GM19023 (cell line): Measurements from ENCODE around the gene CYBA.
A peak's percentile ranks its signal among the peaks of the same experiment; 100 is the strongest.

Experiments
- ATAC-seq: cut with Tn5 transposase; IDR thresholded peaks from one replicate; pipeline ENCODE4 v1.9.1; 2021; ENCODE audit warnings: mild to moderate bottlenecking, moderate library complexity; ENCODE audit not compliant: unreplicated experiment

Gene CYBA

DNA sequence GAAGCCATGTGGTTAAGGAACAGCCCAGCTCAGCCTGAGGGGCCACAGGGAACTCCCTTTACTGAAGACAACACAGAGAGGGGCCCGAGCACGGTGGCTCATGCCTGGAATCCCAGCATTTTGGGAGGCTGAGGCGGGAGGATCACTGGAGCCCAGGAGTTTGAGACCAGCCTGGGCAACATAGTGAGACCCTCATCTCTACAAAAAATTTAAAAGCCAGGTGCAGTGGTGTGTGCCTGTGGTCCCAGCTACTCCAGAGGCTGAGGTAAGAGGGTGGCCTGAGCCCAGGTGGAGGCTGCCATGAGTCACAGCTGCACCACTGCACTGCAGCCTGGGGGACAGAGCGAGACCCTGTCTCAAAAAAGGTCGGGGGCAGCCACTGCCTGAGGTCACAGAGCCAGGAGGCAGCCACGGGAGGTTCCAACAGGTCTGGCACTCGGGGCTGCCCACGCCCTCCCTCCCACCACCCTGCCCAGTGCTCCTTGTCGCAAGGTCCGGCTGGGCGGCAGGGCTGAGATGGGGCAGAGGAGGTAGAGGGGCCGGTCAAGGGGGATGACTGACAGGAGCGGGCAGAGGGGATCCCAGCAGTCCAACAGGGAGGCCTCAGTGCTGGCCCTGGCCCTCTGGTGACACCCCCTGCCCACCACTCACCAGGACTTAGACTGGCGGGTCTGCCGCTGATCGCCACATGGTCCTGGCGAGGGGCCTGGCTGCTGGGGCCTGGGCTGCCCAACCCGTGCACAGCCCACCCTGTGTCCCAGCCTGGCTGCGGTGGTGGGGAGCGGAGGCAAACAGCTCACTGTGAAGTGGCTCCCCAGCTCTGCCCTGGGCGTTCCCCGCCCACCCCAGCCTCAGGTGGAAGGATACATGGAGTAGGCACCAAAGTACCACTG lies 3.4 kb downstream of the CYBA start:
- ATAC-seq = no peak

DNA sequence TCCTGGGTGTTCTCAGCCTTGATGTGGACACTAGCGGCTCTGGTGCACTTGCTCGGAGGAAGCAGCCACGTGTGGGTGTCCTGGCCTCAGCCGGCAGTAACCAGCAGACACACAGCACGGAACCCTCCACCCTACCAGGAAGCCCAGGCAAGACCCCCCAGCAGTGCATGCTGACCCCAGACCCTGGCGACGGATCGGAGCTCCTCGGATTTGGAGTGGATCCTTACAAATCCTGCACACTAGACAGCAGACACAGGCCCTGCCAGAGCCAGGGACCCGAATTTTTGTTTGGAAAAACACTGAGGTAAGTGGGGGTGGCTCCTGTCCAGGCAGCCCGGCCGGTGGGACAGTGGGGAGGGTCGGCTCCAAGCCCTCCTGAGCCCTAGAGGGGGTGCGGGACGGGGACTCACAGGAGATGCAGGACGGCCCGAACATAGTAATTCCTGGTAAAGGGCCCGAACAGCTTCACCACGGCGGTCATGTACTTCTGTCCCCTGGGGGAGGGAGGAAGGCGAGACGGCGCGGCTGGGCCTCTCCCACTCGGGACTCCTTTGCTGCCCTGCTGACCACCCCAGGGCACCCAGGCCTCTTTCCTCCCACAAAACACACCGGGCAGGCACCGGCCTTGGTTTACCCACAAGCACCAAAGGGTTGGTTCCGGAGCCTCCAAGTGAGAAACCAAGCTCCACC lies 4.4 kb downstream of the CYBA start:
- no peak for ATAC-seq

DNA sequence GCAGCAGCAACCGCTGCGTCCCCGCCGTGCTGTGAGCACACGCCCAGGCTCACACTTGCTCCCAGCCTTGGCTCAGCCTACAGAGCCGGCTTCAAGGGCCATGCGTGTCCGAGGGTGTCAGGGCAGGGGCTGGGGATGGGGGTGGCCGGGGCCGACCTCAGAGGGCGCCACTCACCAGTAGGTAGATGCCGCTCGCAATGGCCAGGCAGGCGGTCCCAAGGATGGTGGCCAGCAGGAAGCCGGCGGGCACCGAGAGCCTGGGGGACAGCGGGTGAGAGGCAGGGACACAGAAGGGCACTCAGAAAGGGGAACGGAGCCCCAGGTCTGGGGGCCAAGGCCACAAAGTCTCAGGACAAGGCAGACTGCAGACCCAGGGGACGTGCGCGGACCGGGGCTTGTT lies 4.9 kb downstream of the CYBA start:
- no peak for ATAC-seq

DNA sequence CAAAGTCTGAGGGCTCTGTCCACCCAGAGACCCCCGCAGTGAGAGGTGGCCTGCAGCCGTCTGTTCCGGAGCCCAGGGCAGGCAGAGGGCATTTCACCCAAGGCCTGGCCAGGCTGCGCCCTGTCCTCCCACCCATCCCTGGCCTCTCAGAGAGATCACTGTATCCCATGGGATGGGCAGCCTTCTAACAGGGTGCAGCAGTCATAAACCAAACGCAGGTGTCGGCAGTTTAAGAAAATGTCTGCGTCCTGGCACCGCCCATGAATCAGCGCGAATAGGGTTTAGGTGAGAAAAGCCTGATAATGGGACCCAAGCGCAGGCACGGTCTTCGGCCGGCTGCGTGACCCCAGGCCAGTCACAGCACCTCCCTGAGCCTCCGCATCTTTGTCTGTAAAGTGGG lies 5.4 kb downstream of the CYBA start:
- no peak for ATAC-seq

DNA sequence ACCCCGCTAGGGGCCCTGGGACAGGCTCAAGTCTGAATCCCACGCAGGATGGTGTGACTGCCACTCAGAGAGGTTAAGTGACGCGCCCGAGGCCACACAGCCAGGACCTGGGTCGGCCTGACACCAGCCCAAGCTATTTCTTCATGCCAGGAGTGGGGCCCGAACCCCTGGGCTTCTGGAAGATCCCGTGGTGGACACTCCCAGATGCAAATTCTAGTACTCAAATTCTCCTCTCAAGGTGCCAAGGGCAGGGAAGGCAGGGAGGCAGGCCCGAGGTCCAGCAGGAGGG lies 7.3 kb downstream of the CYBA start:
- no peak for ATAC-seq

DNA sequence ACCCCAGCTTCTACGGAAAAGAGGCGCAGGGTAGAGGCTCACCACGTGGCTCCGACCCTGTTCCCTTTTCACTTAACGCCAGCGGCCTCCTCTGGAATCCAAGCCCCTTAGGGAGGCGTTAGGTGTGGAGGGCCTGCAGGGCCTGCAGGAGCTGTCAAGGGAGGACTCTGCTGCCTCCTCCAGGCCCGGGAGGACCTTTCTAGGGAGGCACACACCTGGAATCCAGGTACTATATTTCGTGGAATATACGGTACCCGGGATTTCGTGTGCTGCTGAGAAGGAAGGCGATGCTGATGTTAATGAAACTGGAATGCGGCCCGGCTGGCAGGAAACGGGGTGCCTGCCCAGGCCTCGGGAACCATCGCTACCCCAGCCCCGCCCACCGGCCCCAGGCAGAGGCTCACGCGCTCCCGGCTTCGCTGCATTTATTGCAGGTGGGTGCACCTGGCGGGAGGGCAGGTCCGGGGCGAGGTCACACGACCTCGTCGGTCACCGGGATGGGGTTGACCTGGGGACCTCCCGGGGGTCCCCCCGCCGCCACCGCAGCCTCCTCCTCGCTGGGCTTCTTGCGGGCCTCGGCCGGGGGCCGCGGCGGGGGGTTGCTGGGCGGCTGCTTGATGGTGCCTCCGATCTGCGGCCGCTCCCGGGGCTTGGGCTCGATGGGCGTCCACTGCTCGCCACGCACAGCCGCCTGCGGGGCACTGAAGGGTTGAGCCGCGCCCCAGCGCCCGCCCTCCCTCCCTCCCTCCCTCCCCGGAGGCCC lies 7.8 kb downstream of the CYBA start:
- ATAC-seq = no peak

DNA sequence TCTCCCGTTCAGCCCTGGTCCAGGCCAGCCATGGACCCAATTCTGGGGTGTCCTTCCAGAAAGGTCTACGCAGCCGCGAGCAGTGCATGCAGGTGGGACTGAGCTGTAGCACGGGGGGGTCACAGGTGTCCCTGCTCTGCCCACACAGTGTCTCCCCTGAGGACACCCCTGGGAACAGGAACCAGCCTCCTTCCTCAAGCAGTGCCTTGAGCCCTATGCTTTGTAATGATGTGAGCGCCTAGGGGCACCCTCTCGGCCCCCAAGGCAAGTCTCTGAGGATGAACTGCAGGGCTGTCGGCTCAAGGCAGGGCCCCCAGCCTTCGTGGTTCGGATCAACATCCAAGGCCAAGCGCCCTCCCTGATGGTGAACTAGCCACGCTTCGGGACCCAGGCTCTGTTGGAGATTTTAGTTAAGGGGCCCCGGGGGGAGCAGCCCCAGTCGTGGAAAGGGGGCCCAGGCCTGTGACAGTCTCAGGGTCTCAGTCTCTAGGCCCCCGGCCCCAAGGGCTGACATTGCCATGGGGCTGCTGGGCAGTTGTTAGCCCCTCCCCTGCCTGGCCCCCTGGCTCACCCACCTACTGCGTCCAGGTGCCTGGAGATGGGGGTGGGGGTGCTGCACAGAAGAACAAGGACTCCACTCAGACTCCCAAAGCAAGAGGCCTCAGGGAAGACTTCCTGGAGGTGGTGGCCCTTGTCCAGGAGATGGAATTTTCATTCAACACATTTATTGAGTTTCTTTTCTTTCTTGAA lies 10.2 kb downstream of the CYBA start:
- ATAC-seq = no peak

DNA sequence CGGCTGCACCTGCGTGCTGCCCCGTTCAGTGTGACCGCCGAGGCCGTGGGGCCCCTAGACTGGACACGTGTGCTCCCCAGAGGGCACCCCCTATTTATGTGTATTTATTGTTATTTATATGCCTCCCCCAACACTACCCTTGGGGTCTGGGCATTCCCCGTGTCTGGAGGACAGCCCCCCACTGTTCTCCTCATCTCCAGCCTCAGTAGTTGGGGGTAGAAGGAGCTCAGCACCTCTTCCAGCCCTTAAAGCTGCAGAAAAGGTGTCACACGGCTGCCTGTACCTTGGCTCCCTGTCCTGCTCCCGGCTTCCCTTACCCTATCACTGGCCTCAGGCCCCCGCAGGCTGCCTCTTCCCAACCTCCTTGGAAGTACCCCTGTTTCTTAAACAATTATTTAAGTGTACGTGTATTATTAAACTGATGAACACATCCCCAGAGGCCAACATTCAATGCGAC lies 10.8 kb downstream of the CYBA start:
- no peak for ATAC-seq

DNA sequence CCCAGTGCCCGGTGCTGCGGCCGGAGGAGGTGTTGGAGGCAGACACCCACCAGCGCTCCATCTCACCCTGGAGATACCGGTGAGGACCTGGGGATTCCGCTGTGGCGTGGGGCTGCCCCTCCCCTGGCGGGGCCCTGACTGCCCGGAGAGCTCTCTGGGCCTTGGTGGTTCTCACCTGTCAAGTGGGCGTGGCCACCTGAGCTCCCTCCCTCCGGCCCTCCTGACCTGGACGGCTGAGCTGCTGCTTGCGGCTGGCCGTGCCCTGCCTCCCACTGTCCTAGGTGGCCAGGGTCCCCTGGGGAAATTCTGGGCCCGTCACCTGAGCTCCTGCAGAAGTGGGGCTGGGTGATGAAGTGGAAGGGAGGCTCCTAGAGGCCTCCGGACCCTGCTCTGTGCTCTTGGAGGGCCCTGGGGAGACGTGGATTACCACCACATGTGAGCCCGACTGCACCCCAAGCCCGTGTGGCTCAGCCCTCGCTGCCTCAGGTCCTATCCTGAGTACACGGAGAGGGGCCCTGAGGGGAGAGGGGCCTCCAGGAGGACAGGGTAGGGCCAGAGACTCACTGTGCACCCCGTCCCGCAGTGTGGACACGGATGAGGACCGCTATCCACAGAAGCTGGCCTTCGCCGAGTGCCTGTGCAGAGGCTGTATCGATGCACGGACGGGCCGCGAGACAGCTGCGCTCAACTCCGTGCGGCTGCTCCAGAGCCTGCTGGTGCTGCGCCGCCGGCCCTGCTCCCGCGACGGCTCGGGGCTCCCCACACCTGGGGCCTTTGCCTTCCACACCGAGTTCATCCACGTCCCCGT lies 11.4 kb downstream of the CYBA start:
- no peak for ATAC-seq

DNA sequence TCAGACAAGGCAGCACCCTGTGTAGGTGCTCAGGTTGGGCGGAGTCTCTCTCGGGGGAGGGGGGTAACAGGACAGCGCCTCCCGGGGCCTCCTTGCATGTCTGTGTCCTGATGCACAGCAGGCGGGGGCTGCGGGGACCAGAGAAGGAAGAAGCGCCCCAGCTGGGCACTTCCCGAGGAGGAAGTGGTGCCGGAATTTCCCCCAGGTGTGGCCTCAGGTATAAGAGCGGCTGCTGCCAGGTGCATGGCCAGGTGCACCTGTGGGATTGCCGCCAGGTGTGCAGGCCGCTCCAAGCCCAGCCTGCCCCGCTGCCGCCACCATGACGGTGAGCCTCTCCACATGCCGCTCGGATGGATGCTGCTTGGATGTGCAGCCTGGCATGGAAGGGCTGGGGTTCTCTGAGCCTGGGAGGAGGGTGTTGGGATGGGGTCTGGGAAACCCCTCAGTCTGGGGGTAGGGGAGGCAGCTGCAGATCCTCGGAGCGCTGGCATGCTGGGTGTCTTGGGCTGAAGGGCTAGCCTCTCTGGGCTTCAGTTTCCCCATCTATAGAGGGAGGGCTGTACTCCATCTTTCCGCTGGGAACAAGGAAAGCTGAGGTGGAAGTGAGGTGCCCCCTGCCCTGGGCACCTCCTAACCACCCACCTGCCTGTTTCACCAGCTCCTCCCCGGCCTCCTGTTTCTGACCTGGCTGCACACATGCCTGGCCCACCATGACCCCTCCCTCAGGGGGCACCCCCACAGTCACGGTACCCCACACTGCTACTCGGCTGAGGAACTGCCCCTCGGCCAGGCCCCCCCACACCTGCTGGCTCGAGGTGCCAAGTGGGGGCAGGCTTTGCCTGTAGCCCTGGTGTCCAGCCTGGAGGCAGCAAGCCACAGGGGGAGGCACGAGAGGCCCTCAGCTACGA lies 12.3 kb downstream of the CYBA start, which contains the start of gene IL17C:
Gene IL17C, plus strand, starts transcription at position 250 of the 908 bp plus-strand sequence. Its CDS starts 70 bp downstream, at position 320.
- no peak for ATAC-seq

DNA sequence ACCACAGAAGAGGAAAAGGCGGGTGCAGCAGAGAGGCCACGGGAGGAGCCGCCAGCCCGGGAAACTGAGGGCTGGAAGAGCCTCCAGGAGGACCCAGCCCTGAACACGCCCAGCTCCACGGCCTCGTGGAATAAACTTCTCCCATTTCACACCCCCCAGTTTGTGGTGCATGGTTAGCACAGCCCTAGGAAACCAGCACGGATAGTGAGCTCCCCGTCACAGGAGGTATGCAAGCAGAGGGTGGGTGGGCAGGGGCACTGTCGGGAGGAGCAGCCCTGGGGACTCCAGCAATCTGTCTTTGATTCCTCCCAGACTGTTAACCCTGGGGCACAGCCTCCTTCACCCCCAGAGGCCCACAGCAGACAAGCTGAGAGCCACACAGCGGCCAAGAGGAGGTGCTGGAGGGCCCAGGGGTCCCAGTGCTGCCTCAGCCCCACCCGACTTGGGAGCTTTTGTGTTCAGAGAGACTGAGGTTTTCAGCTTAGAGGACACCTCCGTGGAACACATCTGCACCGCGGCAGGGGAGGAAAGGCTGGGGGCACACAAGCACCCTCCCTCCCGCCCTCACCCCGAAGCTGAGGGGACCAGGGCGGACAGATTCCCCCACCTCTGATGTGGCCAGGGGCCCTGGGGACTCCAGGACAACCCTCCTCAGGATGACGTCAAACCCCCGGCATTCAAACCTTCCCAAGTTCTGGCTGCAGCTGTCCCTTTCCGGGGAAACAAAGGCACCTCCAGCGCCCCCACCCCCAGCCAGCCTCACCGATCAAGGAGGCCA lies 14.2 kb downstream of the CYBA start:
- ATAC-seq = no peak

DNA sequence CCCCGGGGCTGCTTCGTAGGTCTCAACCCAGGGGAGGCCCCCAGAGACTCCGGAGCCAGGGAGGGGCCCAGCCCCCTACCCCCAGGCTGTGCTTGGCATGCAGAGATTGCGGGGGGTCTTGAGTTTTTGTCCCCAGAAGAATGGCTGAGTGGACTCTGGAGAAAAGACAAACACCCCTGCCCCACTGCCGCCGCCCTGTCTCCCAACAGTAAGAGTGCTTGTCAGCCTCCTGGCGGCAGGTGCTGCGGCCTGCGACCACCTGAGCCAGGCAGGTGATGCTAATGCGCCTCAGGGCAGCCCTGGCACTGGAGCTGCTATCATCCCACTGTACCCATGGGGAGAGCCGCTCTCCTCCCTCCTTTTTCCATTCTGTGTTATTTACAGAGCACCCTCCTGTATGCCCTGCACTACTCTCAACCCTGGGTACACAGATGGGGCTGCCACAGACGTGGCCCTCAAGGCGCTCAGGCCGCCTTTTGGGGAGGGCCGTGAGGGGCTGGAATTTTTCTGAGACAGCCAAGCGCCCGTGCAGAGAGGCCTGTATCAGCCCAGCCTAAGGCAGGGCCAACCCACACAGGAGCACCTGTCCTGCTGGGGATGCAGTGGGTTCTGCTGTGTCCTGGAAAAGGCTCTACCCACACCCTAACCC lies 15.1 kb downstream of the CYBA start:
- ATAC-seq = no peak

DNA sequence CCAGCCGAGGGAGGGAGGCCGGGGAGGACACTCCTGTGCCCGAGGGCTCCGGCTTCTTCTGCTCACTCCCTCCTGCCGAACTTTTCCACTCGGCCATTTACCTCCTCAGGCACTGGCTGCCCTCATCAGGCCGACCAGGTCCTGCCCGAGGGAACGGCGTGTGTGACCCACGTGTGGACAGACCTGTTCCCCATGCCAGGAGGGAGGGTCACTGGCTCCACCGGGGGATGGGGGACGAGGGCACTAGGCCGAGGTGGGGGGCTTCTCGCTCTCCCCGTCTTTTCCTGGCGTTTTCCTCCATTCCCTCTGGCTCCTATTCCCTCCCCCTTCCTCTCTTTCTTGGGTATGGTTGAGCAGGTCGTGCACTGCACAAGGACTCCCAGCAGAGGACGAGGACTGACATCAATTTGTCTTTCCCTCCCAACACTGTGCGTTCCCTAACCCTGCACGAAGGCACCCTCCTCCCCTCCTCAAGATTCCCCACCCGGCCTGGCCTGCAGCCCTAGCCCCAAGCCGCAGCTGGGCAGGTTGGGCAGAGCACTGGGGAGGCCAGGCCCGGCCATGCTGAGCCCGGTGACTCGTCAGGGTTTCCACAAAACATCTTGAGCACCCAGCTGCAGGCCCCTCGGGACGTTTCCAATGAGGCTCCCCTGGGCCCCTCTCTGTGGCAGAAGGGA lies 15.7 kb downstream of the CYBA start:
- no peak for ATAC-seq

DNA sequence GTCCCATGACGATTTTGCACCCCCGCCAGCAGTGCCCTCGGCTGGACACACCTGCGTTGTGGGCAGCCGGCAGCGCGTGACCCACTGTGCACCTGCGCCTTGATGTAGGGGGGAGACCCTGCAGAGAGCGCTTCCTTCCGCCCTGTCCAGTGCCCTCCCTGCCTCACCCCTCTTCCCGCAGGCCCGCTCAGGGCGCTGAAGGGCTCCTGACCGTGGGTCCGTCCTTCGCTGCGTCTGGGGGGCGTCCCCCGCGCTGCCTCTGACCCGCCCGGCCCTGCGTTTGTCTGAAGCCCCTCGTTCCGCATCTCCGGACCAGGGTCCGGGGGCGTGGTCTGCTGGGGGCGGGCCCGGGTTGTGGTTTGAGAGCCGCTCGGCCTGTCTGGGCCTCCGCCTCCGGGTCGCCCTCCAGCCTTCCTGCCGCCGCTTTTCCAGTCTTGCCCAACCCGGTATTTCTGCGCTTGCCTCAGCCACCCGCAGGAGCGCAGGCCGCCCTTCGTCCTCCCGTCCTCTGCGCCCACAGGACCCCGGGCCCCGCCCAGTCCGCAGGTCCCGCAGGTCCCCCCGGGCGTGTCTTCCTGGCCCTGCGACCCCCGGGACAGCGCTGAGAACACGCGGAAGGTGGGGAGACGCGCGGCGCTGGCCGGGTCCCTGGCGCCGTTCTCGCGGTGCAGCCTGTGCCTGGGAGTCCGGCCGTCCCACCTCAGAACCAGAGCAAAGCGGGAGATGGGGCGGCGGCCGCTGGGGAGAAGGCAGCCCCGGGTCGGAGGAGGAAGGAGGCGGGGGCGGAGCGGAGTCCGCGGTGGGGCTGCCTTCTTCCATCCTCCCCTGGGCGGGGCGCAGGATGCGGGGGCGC lies 16.5 kb downstream of the CYBA start:
- peak; percentile 46 for ATAC-seq

DNA sequence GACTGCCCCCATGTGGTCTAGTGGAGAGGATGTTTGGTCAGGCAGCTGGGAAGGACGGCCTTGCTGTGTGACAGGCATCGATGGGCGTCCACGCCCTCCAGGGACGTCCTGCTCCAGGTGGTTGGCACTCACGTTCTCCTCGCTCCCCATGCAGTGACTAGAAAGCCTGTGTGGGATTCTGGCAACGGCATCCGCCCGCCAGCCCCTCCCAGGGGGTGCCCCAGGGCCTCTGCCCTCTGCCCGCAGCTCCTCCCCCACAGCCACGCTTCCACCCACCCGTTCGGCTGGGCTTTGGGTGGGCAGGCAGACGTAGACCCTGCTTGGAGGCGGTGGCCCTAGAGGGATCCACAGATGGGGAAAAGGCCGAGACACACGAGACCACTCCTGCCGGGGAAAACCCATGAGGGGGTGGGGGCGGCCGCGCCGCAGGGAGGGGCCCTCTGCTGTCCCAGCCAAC lies 17.1 kb downstream of the CYBA start:
- peak; percentile 37 for ATAC-seq

DNA sequence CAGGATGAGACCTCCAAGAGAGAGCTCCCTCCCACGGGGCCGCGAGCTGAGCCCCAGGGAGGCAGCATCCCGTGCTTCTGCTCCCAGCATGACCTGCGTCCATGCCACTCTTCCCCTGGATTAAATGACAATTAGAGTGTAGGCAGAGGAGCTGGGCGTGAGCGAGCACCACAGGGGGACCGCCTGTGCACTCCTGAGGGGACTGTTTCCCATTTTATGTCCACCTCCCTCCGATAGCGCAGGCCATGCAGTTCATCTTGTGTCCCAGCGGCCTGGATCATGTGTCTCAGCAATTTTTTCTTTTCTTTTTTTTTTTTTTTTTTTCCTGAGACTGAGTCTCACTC lies 18.3 kb downstream of the CYBA start:
- ATAC-seq = no peak
